HCT116 (cell line): ENCODE results near the gene IL22RA2. TPM values are rescaled to one million over a fixed set of nuclear protein-coding genes. Genes with fewer than 3 reads are reported as not detected.

Experiments
- ATAC-seq: fragments of 200-7000 bp; cut with Tn5 transposase; 2 replicates; pipeline ENCODE4 v1.9.1; 2020; ENCODE audit warnings: mild to moderate bottlenecking, moderate library complexity
- BruUV-seq: library from RNA; stranded (reverse); fragments of 400-500 nt; replicated peaks from 2 replicates; lab custom pipeline; 2021; lab: Mats Ljungman, UMichigan
- CTCF ChIA-PET: fragments of 300-600 bp; sonication (Branson Sonifier 250); formaldehyde crosslinking; loops from one replicate; lab custom pipeline; 2021; ENCODE audit warnings: antibody characterized with exemption; lab: Charles Lee
- POLR2A ChIA-PET: fragments of 300-600, 350-600 bp; sonication (Branson Sonifier 250); formaldehyde crosslinking; loops from one replicate; lab custom pipeline; 2021; ENCODE audit warnings: antibody characterized with exemption; lab: Charles Lee
- RAD21 ChIA-PET, 2 experiments: fragments of 300-600 bp; sonication (Branson Sonifier 250); formaldehyde crosslinking; loops; one replicate each; lab custom pipeline; 2023; ENCODE audit warnings: low total read pairs in 2 of 2; ENCODE audit not compliant: uncharacterized antibody in 2 of 2, unreplicated experiment in 2 of 2, low non-redundant PET in 1 of 2; lab: Charles Lee
- DNase-seq: peaks from one replicate; pipeline ENCODE4 v3.0.0-alpha.2; 2010; ENCODE audit warnings: low read depth, low spot score
- H2AFZ ChIP-seq: fragments of 200-600 bp; shearing (Covaris generic), sonication (generic); 2 replicates; pipeline ENCODE4 v1.6.1; 2017; ENCODE audit warnings: low read depth, mixed run types, mixed read lengths, antibody characterized with exemption, low read length; ENCODE audit not compliant: poor library complexity, severe bottlenecking
- H3K27ac ChIP-seq: 2 replicates; pipeline ENCODE4 v1.5.1; 2012; ENCODE audit warnings: low read depth, low read length
- H3K27me3 ChIP-seq: fragments of 200-600 bp; sonication (generic); 2 replicates; pipeline ENCODE4 v1.6.1; 2016; ENCODE audit warnings: mixed run types, low read length, mixed read lengths; ENCODE audit not compliant: insufficient read depth
- H3K36me3 ChIP-seq, 2 experiments: fragments of 200-500 bp in 1 of 2; fragments of 200-600 bp in 1 of 2; sonication (Bioruptor generic) in 1 of 2; sonication (generic) in 1 of 2; 2 replicates each; pipeline versions ENCODE4 v1.5.1 to v1.6.1; 2014 to 2016; ENCODE audit warnings: low read length in 2 of 2, inconsistent platforms in 1 of 2, mixed read lengths in 1 of 2, mixed run types in 1 of 2; ENCODE audit not compliant: insufficient read depth in 2 of 2, control insufficient read depth in 1 of 2
- H3K4me1 ChIP-seq, 2 experiments: fragments of 200-600 bp in 1 of 2; sonication (generic) in 1 of 2; 2 replicates each; pipeline versions ENCODE4 v1.5.1 to v1.6.1; 2012 to 2017; ENCODE audit warnings: low read length in 2 of 2, inconsistent platforms in 1 of 2, mild to moderate bottlenecking in 1 of 2, mixed read lengths in 1 of 2, mixed run types in 1 of 2, moderate library complexity in 1 of 2; ENCODE audit not compliant: insufficient read depth in 2 of 2, control insufficient read depth in 1 of 2
- H3K4me2 ChIP-seq: fragments of 200-600 bp; sonication (generic); 2 replicates; pipeline ENCODE4 v1.6.1; 2017; ENCODE audit warnings: mixed run types, low read length, mixed read lengths
- H3K4me3 ChIP-seq, 2 experiments: fragments of 200-600 bp in 1 of 2; sonication (generic) in 1 of 2; replicated peaks in 1 of 2; 2 replicates each; pipeline ENCODE4 v1.5.1; 2011 to 2016; ENCODE audit warnings: low read length in 2 of 2, control low read depth in 1 of 2, low read depth in 1 of 2, mild to moderate bottlenecking in 1 of 2, mixed read lengths in 1 of 2, mixed run types in 1 of 2
- H3K79me2 ChIP-seq: fragments of 200-600 bp; sonication (generic); 2 replicates; pipeline ENCODE4 v1.6.1; 2017; ENCODE audit warnings: mild to moderate bottlenecking, mixed run types, low read length, moderate library complexity, mixed read lengths; ENCODE audit not compliant: insufficient read depth
- H3K9ac ChIP-seq: fragments of 200-600 bp; sonication (generic); 2 replicates; pipeline ENCODE4 v1.6.1; 2016; ENCODE audit warnings: low read length, mixed read lengths
- H3K9me2 ChIP-seq: fragments of 200-600 bp; sonication (generic), shearing (Covaris generic); 2 replicates; pipeline ENCODE4 v1.6.1; 2017; ENCODE audit warnings: mixed run types, mild to moderate bottlenecking, moderate library complexity; ENCODE audit not compliant: insufficient read depth
- H3K9me3 ChIP-seq, 2 experiments: fragments of 200-500 bp in 1 of 2; fragments of 200-600 bp in 1 of 2; sonication (Bioruptor generic) in 1 of 2; sonication (generic) in 1 of 2; 2 replicates each; pipeline ENCODE4 v1.6.1; 2014 to 2017; ENCODE audit warnings: low read length in 2 of 2, mixed read lengths in 2 of 2, inconsistent platforms in 1 of 2, low read depth in 1 of 2, mild to moderate bottlenecking in 1 of 2, mixed run types in 1 of 2, moderate library complexity in 1 of 2; ENCODE audit not compliant: control insufficient read depth in 1 of 2, insufficient read depth in 1 of 2
- H4K20me1 ChIP-seq: fragments of 200-600 bp; sonication (generic), shearing (Covaris generic); 2 replicates; pipeline ENCODE4 v1.6.1; 2017; ENCODE audit warnings: mixed run types, mild to moderate bottlenecking, moderate library complexity; ENCODE audit not compliant: insufficient read depth
- SP1 ChIP-seq: IDR thresholded peaks from 2 replicates; pipeline ENCODE4 v1.6.1; 2012; ENCODE audit warnings: low read depth
- TCF7L2 ChIP-seq: IDR thresholded peaks from 2 replicates; pipeline ENCODE4 v1.7.0; 2011; ENCODE audit warnings: borderline replicate concordance, inconsistent platforms; ENCODE audit not compliant: insufficient read depth, insufficient read length; ENCODE audit errors: extremely low read depth
- ZBTB33 ChIP-seq: IDR thresholded peaks from 2 replicates; pipeline ENCODE4 v1.6.1; 2011; ENCODE audit warnings: mild to moderate bottlenecking, low read length, moderate library complexity; ENCODE audit not compliant: insufficient replicate concordance; ENCODE audit errors: extremely low read depth
- intact Hi-C: fragments of 100-400 bp; cut with micrococcal nuclease; formaldehyde crosslinking; loops from 2 replicates; pipeline ENCODE4 v1.10.0; 2022
- total RNA-seq: library from RNA; stranded (reverse); gene quantifications from one replicate; pipeline ENCODE4 v1.2.1, GENCODE V29; 2021; ENCODE audit not compliant: unreplicated experiment
- TF ChIP-seq, protein P1 (sequence below), 3 experiments: fragments of 200-600 bp in 1 of 3; sonication (generic) in 1 of 3; IDR thresholded peaks in 2 of 3; conservative IDR thresholded peaks in 1 of 3; 2 replicates each; pipeline ENCODE4 v1.5.1; 2012 to 2017; ENCODE audit warnings: low read depth in 2 of 3, low read length in 2 of 3, antibody characterized with exemption in 1 of 3, borderline replicate concordance in 1 of 3, control low read depth in 1 of 3, mild to moderate bottlenecking in 1 of 3, mixed read lengths in 1 of 3, mixed run types in 1 of 3, moderate library complexity in 1 of 3; ENCODE audit not compliant: insufficient read depth in 1 of 3

The IL22RA2 gene
- total RNA-seq, 1 experiment from 2014 or later: not detected

DNA sequence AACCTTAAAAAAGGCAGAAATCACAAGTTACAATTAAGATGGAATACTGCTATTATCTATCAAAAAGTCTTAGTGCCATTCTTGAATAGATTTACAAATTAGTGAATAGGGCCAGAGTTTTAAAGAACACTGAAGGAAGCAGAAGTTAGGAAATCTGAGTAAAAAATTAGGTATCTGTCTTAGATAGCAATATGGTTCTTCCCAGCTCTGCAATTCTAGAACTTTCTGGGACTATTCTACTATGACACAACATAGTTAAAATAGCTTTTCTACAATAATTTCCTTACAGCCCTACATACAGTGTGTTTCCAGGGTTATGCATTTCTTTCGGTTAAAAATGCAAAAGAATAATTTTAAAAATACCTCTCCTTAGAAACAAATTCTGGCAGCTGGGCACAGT, 27.6 kb upstream of the IL22RA2 start:
- ChIA-PET RAD21 (no interaction called here), POLR2A (no interaction called here), CTCF (no interaction called here)
- H3K36me3 ChIP-seq: peaks cover 10 to 20% of the 10 kb centered on the region in 2 experiments; a peak in 3 of 4 replicates
- no peak overlapping the region for H3K4me2 ChIP-seq
- H3K79me2 ChIP-seq: no peaks in the 10 kb centered on the region; the same call in 1 of the 2 replicates
- no peaks in the 10 kb centered on the region for H4K20me1 ChIP-seq
- H3K9ac ChIP-seq: no peak overlapping the region
- no peaks in the 10 kb centered on the region for H3K27me3 ChIP-seq
- no peaks in the 10 kb centered on the region for H3K9me3 ChIP-seq
- TF ChIP-seq TCF7L2 (no peak), SP1 (no peak), ZBTB33 (no peak)
- TF ChIP-seq, protein P1, sequence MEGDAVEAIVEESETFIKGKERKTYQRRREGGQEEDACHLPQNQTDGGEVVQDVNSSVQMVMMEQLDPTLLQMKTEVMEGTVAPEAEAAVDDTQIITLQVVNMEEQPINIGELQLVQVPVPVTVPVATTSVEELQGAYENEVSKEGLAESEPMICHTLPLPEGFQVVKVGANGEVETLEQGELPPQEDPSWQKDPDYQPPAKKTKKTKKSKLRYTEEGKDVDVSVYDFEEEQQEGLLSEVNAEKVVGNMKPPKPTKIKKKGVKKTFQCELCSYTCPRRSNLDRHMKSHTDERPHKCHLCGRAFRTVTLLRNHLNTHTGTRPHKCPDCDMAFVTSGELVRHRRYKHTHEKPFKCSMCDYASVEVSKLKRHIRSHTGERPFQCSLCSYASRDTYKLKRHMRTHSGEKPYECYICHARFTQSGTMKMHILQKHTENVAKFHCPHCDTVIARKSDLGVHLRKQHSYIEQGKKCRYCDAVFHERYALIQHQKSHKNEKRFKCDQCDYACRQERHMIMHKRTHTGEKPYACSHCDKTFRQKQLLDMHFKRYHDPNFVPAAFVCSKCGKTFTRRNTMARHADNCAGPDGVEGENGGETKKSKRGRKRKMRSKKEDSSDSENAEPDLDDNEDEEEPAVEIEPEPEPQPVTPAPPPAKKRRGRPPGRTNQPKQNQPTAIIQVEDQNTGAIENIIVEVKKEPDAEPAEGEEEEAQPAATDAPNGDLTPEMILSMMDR (IDR thresholded peaks at IDR 0.05 in 2 of 3, conservative IDR thresholded peaks at IDR 0.05 in 1 of 3; ENCODE audit: borderline replicate concordance in 1 of 3, insufficient read depth in 1 of 3, low read depth in 2 of 3, low read length in 2 of 3): no peak
- DNase-seq (no peak), ATAC-seq (no peak)
- intact Hi-C loops: no loop called here
- no peaks in the 10 kb centered on the region for H3K9me2 ChIP-seq
- no TSS peak for BruUV-seq
- no peaks in the 10 kb centered on the region for H3K4me1 ChIP-seq
- no peak overlapping the region for H3K27ac ChIP-seq
- no peak overlapping the region for H3K4me3 ChIP-seq
- H2AFZ ChIP-seq: no peak overlapping the region
